HG02938 (cell line): ENCODE measurements around the gene DBN1.

Experiments used
- ATAC-seq: cut with Tn5 transposase; IDR thresholded peaks from one replicate; pipeline ENCODE4 v1.9.1; 2021; ENCODE audit warnings: mild to moderate bottlenecking, moderate library complexity; ENCODE audit not compliant: unreplicated experiment

Gene DBN1

DNA sequence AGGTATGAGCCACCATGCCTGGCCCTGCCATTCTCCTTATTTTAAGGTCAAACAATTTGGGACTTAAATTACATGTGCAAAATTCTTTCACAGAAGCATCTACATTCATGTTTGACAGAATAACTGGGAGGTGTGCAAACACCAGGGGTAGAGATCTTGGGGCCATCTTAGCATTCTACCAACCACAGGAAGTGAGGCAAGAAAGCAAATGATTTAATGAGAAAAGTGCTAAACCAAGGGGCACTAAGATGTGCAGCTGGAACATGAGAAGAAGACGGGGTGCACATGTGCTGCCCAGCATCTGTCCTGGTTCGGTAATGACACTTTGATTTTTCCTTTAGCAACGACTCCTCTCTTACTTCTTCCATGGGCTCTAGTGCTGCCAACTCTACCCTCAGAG lies 62.9 kb downstream of the DBN1 start:
- no peak for ATAC-seq

DNA sequence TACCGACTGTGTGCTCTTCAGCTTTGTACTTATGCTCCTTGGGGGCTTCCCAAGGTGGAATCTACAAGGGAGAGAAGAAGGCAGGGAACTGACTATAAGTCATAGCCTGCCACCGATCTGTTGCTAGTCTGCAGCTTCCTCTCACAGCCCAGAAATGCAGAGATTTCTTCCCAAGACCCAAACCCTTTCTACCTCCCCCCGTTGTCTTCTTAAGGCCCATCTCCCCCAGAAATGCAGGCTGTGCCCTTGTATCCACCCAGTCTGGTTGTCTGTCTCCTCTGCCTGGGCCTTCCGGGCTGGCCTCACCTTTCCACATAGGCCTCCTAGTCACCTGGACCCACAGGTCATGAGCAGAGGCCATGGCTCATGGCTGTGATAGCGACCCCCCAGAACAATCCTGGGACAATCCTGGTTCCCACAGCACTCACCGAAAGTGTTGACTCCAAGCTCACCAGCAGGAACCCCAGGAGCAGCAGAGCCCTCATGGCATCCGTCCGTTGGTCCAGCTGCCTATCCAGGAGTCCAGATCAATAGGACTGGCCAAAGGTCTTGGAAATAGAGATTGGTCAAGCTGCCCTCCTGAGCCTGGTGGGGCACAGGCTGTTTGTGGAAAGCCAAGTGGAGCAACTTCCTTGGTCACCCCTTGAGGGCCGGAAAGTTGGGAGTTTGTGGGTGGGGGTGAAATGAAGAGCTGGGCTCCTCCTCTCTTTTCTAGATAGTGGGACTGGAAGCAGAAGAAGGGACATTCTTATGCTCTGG lies 64.2 kb downstream of the DBN1 start, which contains the start of gene F12:
TSS of gene F12 (minus strand) at position 522 of the 759 bp plus-strand sequence. CDS start at position 485, 37 bp downstream.
- no peak for ATAC-seq
